Endothelial cell of umbilical vein (primary cell): Measurements from ENCODE around the gene CALR3. TPM values are rescaled to one million over a fixed set of nuclear protein-coding genes. Genes with fewer than 3 reads are reported as not detected.

Source experiments
- BruUV-seq: library from RNA; stranded (reverse); fragments of 400-500 nt; replicated peaks from 2 replicates; lab custom pipeline; 2021; lab: Mats Ljungman, UMichigan
- CTCF ChIA-PET: fragments of 300-600, 350-600 bp; sonication (Branson Sonifier 250); formaldehyde crosslinking; loops from one replicate; lab custom pipeline; 2021; ENCODE audit warnings: antibody characterized with exemption, inconsistent platforms; lab: Charles Lee
- POLR2A ChIA-PET: fragments of 300-600, 350-600 bp; sonication (Branson Sonifier 250); formaldehyde crosslinking; loops from one replicate; lab custom pipeline; 2021; ENCODE audit warnings: antibody characterized with exemption, inconsistent platforms; lab: Charles Lee
- DNase-seq: peaks from one replicate; pipeline ENCODE4 v3.0.0-alpha.2; 2011; ENCODE audit warnings: low read depth, low spot score
- FAIRE-seq: peaks from 2 replicates; lab custom pipeline; 2011; peaks lifted over from hg19 to GRCh38; lab: Jason Lieb, UNC
- H2AFZ ChIP-seq: 2 replicates; pipeline ENCODE4 v1.6.0; 2012; ENCODE audit warnings: low read depth, low read length, control low read depth, inconsistent platforms
- H3K27ac ChIP-seq: 2 replicates; pipeline ENCODE4 v1.5.1; 2011; ENCODE audit warnings: low read depth, mild to moderate bottlenecking, control low read depth, low read length, moderate library complexity; ENCODE audit not compliant: insufficient read depth
- H3K27me3 ChIP-seq, 2 experiments: 2 replicates each; pipeline versions ENCODE4 v1.6.0 to v1.6.1; 2011; ENCODE audit warnings: low read length in 2 of 2, mixed read lengths in 1 of 2; ENCODE audit not compliant: control insufficient read depth in 2 of 2, insufficient read depth in 2 of 2
- H3K36me3 ChIP-seq, 2 experiments: 2 replicates in 1 of 2; 3 replicates in 1 of 2; pipeline ENCODE4 v1.5.1; 2011; ENCODE audit warnings: low read length in 2 of 2, mild to moderate bottlenecking in 1 of 2, moderate library complexity in 1 of 2; ENCODE audit not compliant: control insufficient read depth in 2 of 2, insufficient read depth in 2 of 2; ENCODE audit errors: extremely low read depth in 1 of 2
- H3K4me1 ChIP-seq: 3 replicates; pipeline ENCODE4 v1.5.1; 2011; ENCODE audit warnings: mild to moderate bottlenecking, low read length; ENCODE audit not compliant: control insufficient read depth, insufficient read depth; ENCODE audit errors: extremely low read depth
- H3K4me2 ChIP-seq: 2 replicates; pipeline ENCODE4 v1.6.1; 2011; ENCODE audit warnings: low read length, control low read depth, mixed read lengths; ENCODE audit not compliant: insufficient read depth
- H3K4me3 ChIP-seq, 3 experiments: fragments of 200-600 bp in 1 of 3; sonication (generic), shearing (Covaris generic) in 1 of 3; replicated peaks in 1 of 3; 2 replicates each; pipeline ENCODE4 v1.5.1; 2011 to 2016; ENCODE audit warnings: control low read depth in 3 of 3, low read length in 3 of 3, mild to moderate bottlenecking in 2 of 3, inconsistent platforms in 1 of 3, low read depth in 1 of 3, moderate library complexity in 1 of 3; ENCODE audit not compliant: insufficient read depth in 1 of 3
- H3K79me2 ChIP-seq: 2 replicates; pipeline ENCODE4 v1.6.0; 2012; ENCODE audit warnings: low read length, inconsistent platforms; ENCODE audit not compliant: control insufficient read depth, insufficient read depth
- H3K9ac ChIP-seq: replicated peaks from 2 replicates; pipeline ENCODE3; 2011; ENCODE audit warnings: low read length, control low read depth; ENCODE audit not compliant: insufficient read depth; ENCODE audit errors: extremely low read depth
- H3K9me1 ChIP-seq: replicated peaks from 3 replicates; pipeline ENCODE4 v1.6.0; 2011; ENCODE audit warnings: mild to moderate bottlenecking, low read length; ENCODE audit not compliant: control insufficient read depth, insufficient read depth; ENCODE audit errors: extremely low read depth
- H3K9me3 ChIP-seq: replicated peaks from 2 replicates; pipeline ENCODE4 v1.5.1; 2012; ENCODE audit warnings: low read length, inconsistent platforms; ENCODE audit not compliant: control insufficient read depth, insufficient read depth
- H4K20me1 ChIP-seq: replicated peaks from 2 replicates; pipeline ENCODE3; 2011; ENCODE audit warnings: mild to moderate bottlenecking, low read length; ENCODE audit not compliant: control insufficient read depth, insufficient read depth; ENCODE audit errors: extremely low read depth
- EZH2 ChIP-seq: IDR thresholded peaks from 2 replicates; pipeline ENCODE4 v1.6.1; 2012; ENCODE audit warnings: borderline replicate concordance, low read depth, mild to moderate bottlenecking, moderate library complexity, low read length, inconsistent platforms; ENCODE audit not compliant: severe bottlenecking
- FOS ChIP-seq: IDR thresholded peaks from 2 replicates; pipeline ENCODE4 v1.6.1; 2011; ENCODE audit warnings: mild to moderate bottlenecking, low read length, moderate library complexity, borderline replicate concordance; ENCODE audit not compliant: insufficient read depth
- GATA2 ChIP-seq: IDR thresholded peaks from 2 replicates; pipeline ENCODE4 v1.7.0; 2011; ENCODE audit warnings: low read depth, mild to moderate bottlenecking, moderate library complexity, mixed read lengths, low read length; ENCODE audit not compliant: insufficient read length, insufficient read depth
- JUN ChIP-seq: IDR thresholded peaks from 2 replicates; pipeline ENCODE4 v1.6.1; 2011; ENCODE audit warnings: borderline replicate concordance, low read depth; ENCODE audit not compliant: insufficient read length, insufficient read depth
- MYC ChIP-seq: IDR thresholded peaks from one replicate; pipeline ENCODE4 v1.6.1; 2011; ENCODE audit warnings: mild to moderate bottlenecking, low read depth, low read length
- POLR2A ChIP-seq: IDR thresholded peaks from 2 replicates; pipeline ENCODE4 v1.6.1; 2012; ENCODE audit warnings: low read depth, mild to moderate bottlenecking, control low read depth, low read length
- POLR2AphosphoS5 ChIP-seq: IDR thresholded peaks from 2 replicates; pipeline ENCODE4 v1.6.1; 2012; ENCODE audit warnings: low read depth, mild to moderate bottlenecking, control low read depth, low read length, moderate library complexity; ENCODE audit not compliant: insufficient read depth
- dilution Hi-C: fragments of 300-500 bp; cut with MboI; formaldehyde crosslinking; loops from one replicate; pipeline ENCODE4 v1.15.0; 2019; ENCODE audit warnings: low sequenced_read_pairs; ENCODE audit not compliant: extremely low pct_ligation_motif_present
- intact Hi-C: fragments of 100-400 bp; cut with micrococcal nuclease; formaldehyde crosslinking; loops from one replicate; pipeline ENCODE4 v1.10.0; 2022
- polyA plus RNA-seq, 4 experiments: library from polyadenylated mRNA; depleted of rRNA in 3 of 4; stranded (reverse) in 3 of 4; unstranded in 1 of 4; fragments of >200 nt; gene quantifications; 2 replicates each; pipeline versions ENCODE4 v1.2.1 to v1.2.3, GENCODE V29; 2011 to 2012; ENCODE audit warnings: missing spikeins in 1 of 4
- total RNA-seq: library from RNA; stranded (reverse); gene quantifications from 2 replicates; pipeline ENCODE4 v1.2.3, GENCODE V29; 2021
- TF ChIP-seq, protein P1 (sequence below), 2 donors: IDR thresholded peaks; 1 replicate in 1 of 2; 2 replicates in 1 of 2; pipeline ENCODE4 v1.5.1; 2011; ENCODE audit warnings: low read length in 2 of 2, mild to moderate bottlenecking in 2 of 2, moderate library complexity in 2 of 2, control low read depth in 1 of 2, inconsistent platforms in 1 of 2, low read depth in 1 of 2; ENCODE audit not compliant: insufficient read depth in 1 of 2; ENCODE audit errors: extremely low read depth in 1 of 2
- TF ChIP-seq, protein P2 (sequence below): IDR thresholded peaks from 2 replicates; pipeline ENCODE4 v1.6.1; 2011; ENCODE audit not compliant: insufficient read depth, insufficient read length

Gene CALR3
- total and polyA plus RNA-seq, 2 donors (not counting 3 experiments of a cell fraction or from before 2014, with no cell fraction given) = not detected

DNA sequence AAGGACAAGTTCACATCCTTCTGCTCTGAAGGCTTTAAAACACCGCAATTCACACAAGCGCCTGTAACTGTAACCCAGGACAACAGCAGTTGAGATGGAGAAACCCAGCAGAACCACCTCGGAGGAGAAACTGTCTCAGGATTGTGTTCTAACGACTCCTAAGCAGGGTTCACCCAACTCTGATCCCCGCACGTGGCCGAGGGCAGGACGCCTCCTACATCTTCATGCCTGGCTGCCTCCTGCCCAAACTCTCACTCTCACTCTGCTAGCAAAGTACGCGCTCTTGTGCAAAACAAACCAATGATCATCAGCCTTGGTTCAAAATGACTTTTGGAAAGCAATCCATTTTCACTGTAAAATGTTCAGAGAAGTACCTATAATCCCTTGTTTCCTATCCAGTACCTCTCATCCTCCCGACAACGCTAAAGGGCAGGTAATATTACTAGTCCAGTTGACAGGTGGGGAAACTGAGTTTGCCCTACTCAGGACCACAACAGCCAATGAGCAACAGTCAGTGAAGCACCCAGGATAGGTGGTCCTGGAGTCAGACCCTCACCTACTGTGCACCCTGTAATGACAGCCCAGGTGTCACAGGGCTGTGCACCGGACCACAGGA, 49.8 kb downstream of the CALR3 start:
- Histone ChIP-seq H2AFZ (no peak overlapping the region), H4K20me1 (peaks cover 7% of the 10 kb centered on the region), H3K36me3 (no peaks in the 10 kb centered on the region), H3K27ac (peak overlapping the region; percentile 81), H3K9me1 (no peaks in the 10 kb centered on the region), H3K4me2 (peak overlapping the region; percentile 78), H3K27me3 (no peaks in the 10 kb centered on the region), H3K9me3 (no peaks in the 10 kb centered on the region), H3K4me3 (no peak overlapping the region), H3K4me1 (peaks cover 41% of the 10 kb centered on the region), H3K9ac (no peak overlapping the region), H3K79me2 (peaks cover 42% of the 10 kb centered on the region)
- BruUV-seq = no TSS peak
- intact Hi-C loops = loop anchor here (1.0 to 2.0 kb wide), 2 partner anchors 11 to 51 kb away; partner anchors contain the start of genes C19orf44 and CALR3
- FAIRE-seq (no peak), DNase-seq (no peak)
- TF ChIP-seq GATA2 = no peak
- TF ChIP-seq JUN = no peak
- no peak for TF ChIP-seq POLR2A
- no peak for TF ChIP-seq FOS
- TF ChIP-seq MYC = no peak
- TF ChIP-seq POLR2AphosphoS5 = no peak
- TF ChIP-seq, protein P1, sequence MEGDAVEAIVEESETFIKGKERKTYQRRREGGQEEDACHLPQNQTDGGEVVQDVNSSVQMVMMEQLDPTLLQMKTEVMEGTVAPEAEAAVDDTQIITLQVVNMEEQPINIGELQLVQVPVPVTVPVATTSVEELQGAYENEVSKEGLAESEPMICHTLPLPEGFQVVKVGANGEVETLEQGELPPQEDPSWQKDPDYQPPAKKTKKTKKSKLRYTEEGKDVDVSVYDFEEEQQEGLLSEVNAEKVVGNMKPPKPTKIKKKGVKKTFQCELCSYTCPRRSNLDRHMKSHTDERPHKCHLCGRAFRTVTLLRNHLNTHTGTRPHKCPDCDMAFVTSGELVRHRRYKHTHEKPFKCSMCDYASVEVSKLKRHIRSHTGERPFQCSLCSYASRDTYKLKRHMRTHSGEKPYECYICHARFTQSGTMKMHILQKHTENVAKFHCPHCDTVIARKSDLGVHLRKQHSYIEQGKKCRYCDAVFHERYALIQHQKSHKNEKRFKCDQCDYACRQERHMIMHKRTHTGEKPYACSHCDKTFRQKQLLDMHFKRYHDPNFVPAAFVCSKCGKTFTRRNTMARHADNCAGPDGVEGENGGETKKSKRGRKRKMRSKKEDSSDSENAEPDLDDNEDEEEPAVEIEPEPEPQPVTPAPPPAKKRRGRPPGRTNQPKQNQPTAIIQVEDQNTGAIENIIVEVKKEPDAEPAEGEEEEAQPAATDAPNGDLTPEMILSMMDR (IDR thresholded peaks at IDR 0.05; ENCODE audit: extremely low read depth in 1 of 2, insufficient read depth in 1 of 2, low read depth in 1 of 2, low read length in 2 of 2) = no peak
- no peak for TF ChIP-seq EZH2
- TF ChIP-seq, protein P2, sequence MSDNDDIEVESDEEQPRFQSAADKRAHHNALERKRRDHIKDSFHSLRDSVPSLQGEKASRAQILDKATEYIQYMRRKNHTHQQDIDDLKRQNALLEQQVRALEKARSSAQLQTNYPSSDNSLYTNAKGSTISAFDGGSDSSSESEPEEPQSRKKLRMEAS = no peak
- ChIA-PET CTCF (interaction anchor here (1.2 to 1.9 kb wide), 3 partner anchors 10 to 50 kb away, joined by 3 to 11 read pairs (median 7); partner anchors contain the start of genes C19orf44 and CALR3), POLR2A (no interaction called here)
- dilution Hi-C loops = no loop called here
